C4-2B (cell line): Measurements from ENCODE around the gene PCDH9.

Experiments
- CTCF ChIP-seq: fragments of 450-650 bp; conservative IDR thresholded peaks from 2 replicates; pipeline ENCODE4 v1.5.1; 2017; ENCODE audit warnings: mild to moderate bottlenecking
- ZFX ChIP-seq: fragments of 450-650 bp; IDR thresholded peaks from 2 replicates; pipeline ENCODE4 v1.6.1; 2017

- TF ChIP-seq CTCF (no peak), ZFX (no peak)
Measured at GRCh38 chr13:66365101-66365500, 865.0 kb downstream of the PCDH9 start.
